ENCODE data around the gene EBF3. TPM values are rescaled to one million over a fixed set of nuclear protein-coding genes. Genes with fewer than 3 reads are reported as not detected.

EBF3 gene
- total and polyA plus RNA-seq, 2 donors (not counting 3 experiments of a cell fraction or from before 2014, with no cell fraction given): 0.92 to 2.7 TPM

GRCh38 chr10:129969184-129969910 lies 5.3 kb upstream of the EBF3 start:
- peaks cover 71 to 91% of the 10 kb centered on the region in 2 experiments for H3K27me3 ChIP-seq (ENCODE audit: control insufficient read depth in 2 of 2, insufficient read depth in 2 of 2, low read length in 2 of 2)

More at GRCh38 chr10:129969184-129969910, 5.3 kb upstream of the EBF3 start:
- H3K36me3 ChIP-seq (ENCODE audit: control insufficient read depth in 2 of 2, extremely low read depth in 1 of 2, insufficient read depth in 2 of 2, low read length in 2 of 2): no peaks in the 10 kb centered on the region
- no peaks in the 10 kb centered on the region for H3K79me2 ChIP-seq (ENCODE audit: control insufficient read depth, insufficient read depth, low read length)
- H3K4me1 ChIP-seq (ENCODE audit: control insufficient read depth, extremely low read depth, insufficient read depth, low read length): no peaks in the 10 kb centered on the region
- H2AFZ ChIP-seq (ENCODE audit: low read depth, low read length): no peak overlapping the region
- no peaks in the 10 kb centered on the region for H4K20me1 ChIP-seq (replicated peaks; ENCODE audit: control insufficient read depth, extremely low read depth, insufficient read depth, low read length)
- no TSS peak for BruUV-seq (replicated peaks)
- ChIA-PET CTCF (interaction anchor here (0.7 to 4.2 kb wide), 9 partner anchors 13 to 1757 kb away, joined by 3 to 47 read pairs (median 4); no protein-coding TSS in a partner anchor), POLR2A (no interaction called here)
- dilution Hi-C loops (cut with MboI; ENCODE audit: extremely low pct_ligation_motif_present, low sequenced_read_pairs) (no loop called here), intact Hi-C loops (cut with micrococcal nuclease) (loop anchor here (1.0 kb wide), 2 partner anchors 80 to 938 kb away; no protein-coding TSS in a partner anchor)
- H3K9ac ChIP-seq (replicated peaks; ENCODE audit: extremely low read depth, insufficient read depth, low read length): no peak overlapping the region
- TF ChIP-seq CTCF (IDR thresholded peaks at IDR 0.05; ENCODE audit: extremely low read depth in 1 of 2, insufficient read depth in 1 of 2, low read depth in 1 of 2, low read length in 2 of 2) (peak in 1 of 2 donors; percentile 6), MAX (IDR thresholded peaks at IDR 0.05; ENCODE audit: insufficient read depth, insufficient read length) (no peak), EZH2 (IDR thresholded peaks at IDR 0.05; ENCODE audit: borderline replicate concordance, low read depth, low read length, severe bottlenecking) (peak; percentile 60)
- H3K27ac ChIP-seq (ENCODE audit: insufficient read depth, low read depth, low read length): no peak overlapping the region
- H3K4me2 ChIP-seq (ENCODE audit: insufficient read depth, low read length): no peak overlapping the region
- no peaks in the 10 kb centered on the region for H3K9me1 ChIP-seq (replicated peaks; ENCODE audit: control insufficient read depth, extremely low read depth, insufficient read depth, low read length)
- no peak for DNase-seq (ENCODE audit: low read depth, low spot score)
- no peak overlapping the region for H3K4me3 ChIP-seq (replicated peaks in 1 of 3; ENCODE audit: insufficient read depth in 1 of 3, low read depth in 1 of 3, low read length in 3 of 3)
- H3K9me3 ChIP-seq (replicated peaks; ENCODE audit: control insufficient read depth, insufficient read depth, low read length): no peaks in the 10 kb centered on the region
- no peak for FAIRE-seq
